Neuronal stem cell (in vitro differentiated cells): ENCODE data around the gene SORCS2.

ENCODE experiments used
- DNase-seq: peaks from one replicate; pipeline ENCODE4 v3.0.0-alpha.2; 2013; ENCODE audit warnings: low spot score
- H2AFZ ChIP-seq: one replicate; pipeline ENCODE4 v1.6.1; 2013; ENCODE audit warnings: mild to moderate bottlenecking, low read length, inconsistent platforms
- H2AK5ac ChIP-seq: 2 replicates; pipeline ENCODE4 v1.6.1; 2013; ENCODE audit warnings: low read depth, mild to moderate bottlenecking, inconsistent platforms, low read length, moderate library complexity, mixed read lengths
- H2BK120ac ChIP-seq: 2 replicates; pipeline ENCODE4 v1.6.1; 2013; ENCODE audit warnings: low read depth, mild to moderate bottlenecking, inconsistent platforms, low read length, moderate library complexity, mixed read lengths
- H2BK12ac ChIP-seq: one replicate; pipeline ENCODE4 v1.6.1; 2013; ENCODE audit warnings: low read length, inconsistent platforms
- H2BK15ac ChIP-seq: 2 replicates; pipeline ENCODE4 v1.6.1; 2013; ENCODE audit warnings: mild to moderate bottlenecking, low read length, inconsistent platforms, mixed read lengths
- H2BK5ac ChIP-seq: one replicate; pipeline ENCODE4 v1.6.1; 2013; ENCODE audit warnings: inconsistent platforms, mild to moderate bottlenecking, low read length, moderate library complexity
- H3K14ac ChIP-seq: one replicate; pipeline ENCODE4 v1.6.1; 2013; ENCODE audit warnings: low read length, inconsistent platforms
- H3K18ac ChIP-seq: 2 replicates; pipeline ENCODE4 v1.6.1; 2013; ENCODE audit warnings: low read length, inconsistent platforms
- H3K23ac ChIP-seq: 2 replicates; pipeline ENCODE4 v1.6.1; 2013; ENCODE audit warnings: low read depth, mild to moderate bottlenecking, mixed read lengths, low read length, inconsistent platforms; ENCODE audit not compliant: poor library complexity
- H3K27ac ChIP-seq: replicated peaks from 3 replicates; pipeline ENCODE4 v1.5.1; 2013; ENCODE audit warnings: low read length, inconsistent platforms
- H3K27me3 ChIP-seq, 3 experiments: 2 replicates each; pipeline ENCODE4 v1.6.1; 2013; ENCODE audit warnings: low read length in 3 of 3, mild to moderate bottlenecking in 2 of 3, inconsistent platforms in 1 of 3, low read depth in 1 of 3, mixed read lengths in 1 of 3, moderate library complexity in 1 of 3; ENCODE audit not compliant: control insufficient read depth in 3 of 3, insufficient read depth in 3 of 3
- H3K36me3 ChIP-seq, 2 donors: replicated peaks in 1 of 2; 2 replicates each; pipeline ENCODE4 v1.6.1; 2013; ENCODE audit warnings: low read length in 2 of 2; ENCODE audit not compliant: control insufficient read depth in 2 of 2, insufficient read depth in 2 of 2
- H3K4ac ChIP-seq: 2 replicates; pipeline ENCODE4 v1.6.1; 2013; ENCODE audit warnings: inconsistent platforms, mild to moderate bottlenecking, low read length, moderate library complexity
- H3K4me1 ChIP-seq, 2 donors: 1 replicate in 1 of 2; 2 replicates in 1 of 2; pipeline ENCODE4 v1.6.1; 2013; ENCODE audit warnings: low read length in 2 of 2, low read depth in 1 of 2; ENCODE audit not compliant: control insufficient read depth in 2 of 2, insufficient read depth in 1 of 2
- H3K4me2 ChIP-seq: one replicate; pipeline ENCODE4 v1.6.1; 2013; ENCODE audit warnings: mild to moderate bottlenecking, low read length, inconsistent platforms; ENCODE audit not compliant: insufficient read depth, poor library complexity, severe bottlenecking
- H3K4me3 ChIP-seq, 2 donors: 2 replicates each; pipeline ENCODE4 v1.5.1; 2013; ENCODE audit warnings: low read length in 2 of 2, mild to moderate bottlenecking in 2 of 2, inconsistent platforms in 1 of 2, moderate library complexity in 1 of 2
- H3K79me1 ChIP-seq: one replicate; pipeline ENCODE4 v1.6.1; 2013; ENCODE audit warnings: low read depth, mild to moderate bottlenecking, inconsistent platforms, low read length, moderate library complexity
- H3K9ac ChIP-seq: one replicate; pipeline ENCODE4 v1.6.1; 2013; ENCODE audit warnings: mild to moderate bottlenecking, low read depth, low read length, inconsistent platforms; ENCODE audit not compliant: poor library complexity
- H3K9me3 ChIP-seq, 2 donors: replicated peaks in 1 of 2; 2 replicates each; pipeline versions ENCODE3 to v1.6.1; 2013; ENCODE audit warnings: low read length in 2 of 2, mild to moderate bottlenecking in 2 of 2, inconsistent platforms in 1 of 2, low read depth in 1 of 2, mixed read lengths in 1 of 2, moderate library complexity in 1 of 2; ENCODE audit not compliant: control insufficient read depth in 2 of 2, insufficient read depth in 1 of 2
- H4K8ac ChIP-seq: one replicate; pipeline ENCODE4 v1.6.1; 2013; ENCODE audit warnings: low read depth, mild to moderate bottlenecking, inconsistent platforms, low read length, moderate library complexity
- H4K91ac ChIP-seq: one replicate; pipeline ENCODE4 v1.6.1; 2013; ENCODE audit warnings: low read length, low read depth, mild to moderate bottlenecking, inconsistent platforms; ENCODE audit not compliant: poor library complexity
- WGBS, 2 donors: extraction: QIAGEN DNeasy Blood & Tissue Kit; methylation state at CpG; one replicate each; pipeline ENCODE4 v1.1.7; 2013; ENCODE audit warnings: missing lambda C conversion rate in 2 of 2, mixed read lengths in 1 of 2; ENCODE audit not compliant: insufficient read length in 2 of 2, insufficient replicate concordance in 1 of 2; ENCODE audit errors: extremely low coverage in 2 of 2; 5-methylcytosine and 5-hydroxymethylcytosine counted together

SORCS2 gene

GRCh38 chr4:7411896-7412553 is 219.7 kb downstream of the SORCS2 start:
- H3K27ac ChIP-seq: no peak overlapping the region
- H3K4me2 ChIP-seq: no peak overlapping the region
- no peaks in the 10 kb centered on the region for H3K36me3 ChIP-seq
- no peak overlapping the region for H2BK15ac ChIP-seq
- peaks cover 0 to 9% of the 10 kb centered on the region in 2 donors for H3K4me1 ChIP-seq
- peaks cover 0 to 12% (median 0%) of the 10 kb centered on the region in 3 experiments for H3K27me3 ChIP-seq
- no peak for DNase-seq
- no peak overlapping the region for H3K4ac ChIP-seq
- WGBS, 2 donors: no CpG with 5 or more reads among the region's 12 CpGs
- peak overlapping the region; percentile 44 for H3K18ac ChIP-seq
- H2BK120ac ChIP-seq: no peak overlapping the region
- H3K4me3 ChIP-seq: no peak overlapping the region
- peaks cover 0 to 7% of the 10 kb centered on the region in 2 donors for H3K9me3 ChIP-seq
- H3K9ac ChIP-seq: peak overlapping the region; percentile 26
- peak overlapping the region; percentile 33 for H3K14ac ChIP-seq
- H2AFZ ChIP-seq: no peak overlapping the region
- H2AK5ac ChIP-seq: peak overlapping the region; percentile 7
- H4K91ac ChIP-seq: no peak overlapping the region
- peaks cover 3% of the 10 kb centered on the region for H3K79me1 ChIP-seq
- no peak overlapping the region for H2BK5ac ChIP-seq
- H2BK12ac ChIP-seq: peak overlapping the region; percentile 7
- H3K23ac ChIP-seq: no peak overlapping the region
- no peak overlapping the region for H4K8ac ChIP-seq

GRCh38 chr4:7412554-7412912 is 220.2 kb downstream of the SORCS2 start:
- Histone ChIP-seq H3K4me2 (no peak overlapping the region), H3K4ac (no peak overlapping the region), H3K4me3 (no peak overlapping the region), H4K91ac (no peak overlapping the region), H3K27me3 (peaks cover 0 to 12% (median 0%) of the 10 kb centered on the region in 3 experiments), H3K4me1 (peaks cover 0 to 9% of the 10 kb centered on the region in 2 donors), H2BK5ac (no peak overlapping the region), H3K18ac (peak overlapping the region; percentile 5), H2BK120ac (no peak overlapping the region), H3K27ac (no peak overlapping the region), H2BK15ac (no peak overlapping the region), H3K9ac (no peak overlapping the region), H3K14ac (peak overlapping the region; percentile 33), H2AK5ac (no peak overlapping the region), H4K8ac (no peak overlapping the region), H3K79me1 (peaks cover 3% of the 10 kb centered on the region), H3K36me3 (no peaks in the 10 kb centered on the region), H2BK12ac (no peak overlapping the region), H3K23ac (no peak overlapping the region), H3K9me3 (peaks cover 0 to 6% of the 10 kb centered on the region in 2 donors), H2AFZ (no peak overlapping the region)
- DNase-seq: no peak
- WGBS, 2 donors: no CpG with 5 or more reads among the region's 4 CpGs

DNA sequence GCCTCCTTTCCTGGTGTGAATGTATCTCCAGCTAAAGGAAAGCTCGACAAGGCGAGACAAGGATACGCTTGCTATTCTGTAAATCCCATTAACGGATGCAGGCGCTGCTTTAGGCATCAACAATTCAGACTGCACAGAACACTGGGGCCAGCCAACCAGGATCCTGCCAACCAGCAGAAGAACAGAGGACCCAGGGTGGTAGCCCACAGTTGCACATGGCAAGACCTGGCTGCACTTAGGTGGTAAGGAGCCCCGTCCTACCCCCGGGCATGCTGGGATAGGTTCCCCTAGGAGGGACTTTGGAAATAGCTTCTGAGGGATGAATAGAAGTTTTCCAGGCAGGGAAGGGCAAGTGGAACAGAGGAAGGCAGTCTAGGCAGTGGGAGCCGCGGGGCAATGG is 221.7 kb downstream of the SORCS2 start:
- DNase-seq: no peak

GRCh38 chr4:7414736-7415510 is 222.6 kb downstream of the SORCS2 start:
- H3K9me3 ChIP-seq: peaks cover 0 to 5% of the 10 kb centered on the region in 2 donors
- H3K27ac ChIP-seq: no peak overlapping the region
- no peak overlapping the region for H3K4ac ChIP-seq
- no peak overlapping the region for H4K8ac ChIP-seq
- no peaks in the 10 kb centered on the region for H3K36me3 ChIP-seq
- H3K18ac ChIP-seq: no peak overlapping the region
- no peak overlapping the region for H3K23ac ChIP-seq
- H3K4me3 ChIP-seq: no peak overlapping the region
- peaks cover 3% of the 10 kb centered on the region for H3K79me1 ChIP-seq
- no peak overlapping the region for H4K91ac ChIP-seq
- no peak overlapping the region for H3K4me2 ChIP-seq
- no peak overlapping the region for H2BK12ac ChIP-seq
- H3K9ac ChIP-seq: no peak overlapping the region
- peaks cover 0 to 9% of the 10 kb centered on the region in 2 donors for H3K4me1 ChIP-seq
- no peak overlapping the region for H2AK5ac ChIP-seq
- H2BK120ac ChIP-seq: no peak overlapping the region
- H2AFZ ChIP-seq: no peak overlapping the region
- H3K14ac ChIP-seq: no peak overlapping the region
- H2BK15ac ChIP-seq: no peak overlapping the region
- peaks cover 0 to 12% (median 0%) of the 10 kb centered on the region in 3 experiments for H3K27me3 ChIP-seq
- DNase-seq: no peak
- no peak overlapping the region for H2BK5ac ChIP-seq
- no CpG with 5 or more reads among the region's 12 CpGs for WGBS, 2 donors

More for the DNA sequence above, 221.7 kb downstream of the SORCS2 start:
- Histone ChIP-seq H3K4me1 (peaks cover 0 to 9% of the 10 kb centered on the region in 2 donors), H3K14ac (no peak overlapping the region), H3K23ac (no peak overlapping the region), H3K27ac (no peak overlapping the region), H4K8ac (no peak overlapping the region), H3K27me3 (peaks cover 0 to 12% (median 0%) of the 10 kb centered on the region in 3 experiments), H3K4me3 (no peak overlapping the region), H2BK120ac (no peak overlapping the region), H3K18ac (no peak overlapping the region), H2BK5ac (no peak overlapping the region), H3K9me3 (peaks cover 0 to 8% of the 10 kb centered on the region in 2 donors), H3K9ac (no peak overlapping the region), H2AK5ac (no peak overlapping the region), H3K36me3 (no peaks in the 10 kb centered on the region), H3K4me2 (no peak overlapping the region), H3K4ac (no peak overlapping the region), H4K91ac (no peak overlapping the region), H2BK12ac (no peak overlapping the region), H3K79me1 (peaks cover 3% of the 10 kb centered on the region), H2BK15ac (no peak overlapping the region), H2AFZ (no peak overlapping the region)
- WGBS, 2 donors: no CpG with 5 or more reads among the region's 9 CpGs
